Prostate gland (tissue), 2 donors: ENCODE measurements around the gene ERVMER34-1.

Experiments used
- POLR2A ChIP-seq: fragments of 450-650 bp; IDR thresholded peaks from one replicate; pipeline ENCODE4 v1.6.1; 2016; ENCODE audit warnings: antibody characterized with exemption, mild to moderate bottlenecking
- TF ChIP-seq, protein P1 (sequence below), 4 experiments: fragments of 200-600 bp in 2 of 4; fragments of 450-650 bp in 2 of 4; sonication (generic) in 2 of 4; IDR thresholded peaks; 1 replicate in 3 of 4; 2 replicates in 1 of 4; pipeline ENCODE4 v1.5.1; 2016 to 2019; ENCODE audit warnings: antibody characterized with exemption in 4 of 4, mild to moderate bottlenecking in 2 of 4, moderate library complexity in 2 of 4

DNA sequence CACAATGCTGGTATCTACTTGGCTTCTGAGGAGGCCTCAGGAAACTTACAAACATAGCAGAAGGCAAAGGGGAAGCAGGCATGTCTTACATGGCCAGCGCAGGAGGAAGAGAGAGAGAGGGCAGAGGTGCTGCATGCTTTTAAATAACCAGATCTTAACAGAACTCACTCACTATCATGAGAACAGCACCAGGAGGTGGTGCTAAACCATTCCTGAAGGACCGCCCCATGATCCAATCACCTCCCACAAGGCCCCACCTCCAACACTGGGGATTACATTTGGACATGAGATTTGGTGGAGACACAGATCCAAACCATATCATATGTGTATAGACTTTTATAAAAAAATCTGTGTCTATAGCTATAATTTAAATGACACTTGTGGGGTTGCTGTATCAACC is 48.6 kb upstream of the ERVMER34-1 start:
- TF ChIP-seq, protein P1, sequence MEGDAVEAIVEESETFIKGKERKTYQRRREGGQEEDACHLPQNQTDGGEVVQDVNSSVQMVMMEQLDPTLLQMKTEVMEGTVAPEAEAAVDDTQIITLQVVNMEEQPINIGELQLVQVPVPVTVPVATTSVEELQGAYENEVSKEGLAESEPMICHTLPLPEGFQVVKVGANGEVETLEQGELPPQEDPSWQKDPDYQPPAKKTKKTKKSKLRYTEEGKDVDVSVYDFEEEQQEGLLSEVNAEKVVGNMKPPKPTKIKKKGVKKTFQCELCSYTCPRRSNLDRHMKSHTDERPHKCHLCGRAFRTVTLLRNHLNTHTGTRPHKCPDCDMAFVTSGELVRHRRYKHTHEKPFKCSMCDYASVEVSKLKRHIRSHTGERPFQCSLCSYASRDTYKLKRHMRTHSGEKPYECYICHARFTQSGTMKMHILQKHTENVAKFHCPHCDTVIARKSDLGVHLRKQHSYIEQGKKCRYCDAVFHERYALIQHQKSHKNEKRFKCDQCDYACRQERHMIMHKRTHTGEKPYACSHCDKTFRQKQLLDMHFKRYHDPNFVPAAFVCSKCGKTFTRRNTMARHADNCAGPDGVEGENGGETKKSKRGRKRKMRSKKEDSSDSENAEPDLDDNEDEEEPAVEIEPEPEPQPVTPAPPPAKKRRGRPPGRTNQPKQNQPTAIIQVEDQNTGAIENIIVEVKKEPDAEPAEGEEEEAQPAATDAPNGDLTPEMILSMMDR (IDR thresholded peaks at IDR 0.05) = no peak
- TF ChIP-seq POLR2A = no peak
